Measurements from ENCODE around the gene ZP2. TPM values are rescaled to one million over a fixed set of nuclear protein-coding genes. Genes with fewer than 3 reads are reported as not detected.
"Not testable (repeated sequence)": the region's sequence is repeated elsewhere in the genome, so short reads cannot be mapped to it uniquely, and the experiment has no call there.

ZP2 gene
- polyA plus RNA-seq, 4 donors, result 0.13 to 0.53 (median 0.16) TPM; not detected in 1

GRCh38 chr16:21179126-21179982 lies 32.0 kb downstream of the ZP2 start:
- DNase-seq (ENCODE audit: low read depth in 4 of 4, low spot score in 3 of 4), result no peak

DNA sequence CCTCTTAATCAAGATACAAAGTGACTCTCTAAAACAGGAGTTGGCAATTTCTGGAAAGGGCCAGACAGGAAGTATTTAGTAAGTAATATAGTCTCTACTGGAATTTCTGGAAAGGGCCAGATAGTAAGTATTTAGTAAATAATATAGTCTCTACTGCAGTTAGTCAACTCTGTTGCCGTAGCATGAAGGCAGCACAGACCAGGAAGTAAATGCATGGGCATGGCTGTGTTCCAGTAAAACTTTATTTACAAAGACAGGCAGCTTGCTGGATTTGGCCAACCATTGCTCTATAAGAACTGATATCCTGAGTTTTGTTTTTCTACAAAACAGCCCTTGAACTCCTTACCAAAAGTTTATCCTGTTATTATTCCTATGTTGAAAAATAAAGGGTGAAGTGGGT lies 36.0 kb downstream of the ZP2 start:
- no peak for DNase-seq (ENCODE audit: low read depth in 4 of 4, low spot score in 3 of 4)

DNA sequence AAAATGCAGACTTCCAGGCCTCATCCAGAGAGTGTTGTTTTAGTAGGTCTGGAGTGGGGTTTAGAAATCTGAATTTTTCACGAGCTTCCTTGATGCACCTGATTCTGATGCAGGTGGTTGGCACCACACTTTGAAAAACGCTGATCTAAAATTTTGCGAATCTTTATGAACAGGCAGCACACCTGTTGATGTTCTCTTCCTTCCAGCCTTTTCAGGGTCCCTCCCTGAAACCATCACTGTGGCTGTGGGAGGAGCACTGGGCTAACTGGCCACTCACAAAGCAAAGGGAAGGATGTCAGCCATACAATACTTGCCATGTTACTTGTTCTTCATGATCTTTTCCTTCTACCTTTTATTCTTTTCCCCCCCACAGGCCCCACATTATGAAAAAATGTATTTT lies 38.7 kb downstream of the ZP2 start:
- no peak for DNase-seq (ENCODE audit: low read depth in 4 of 4, low spot score in 3 of 4)

- not testable (repeated sequence) for DNase-seq (ENCODE audit: low read depth in 4 of 4, low spot score in 3 of 4)
Observed at GRCh38 chr16:21170116-21170515, 41.3 kb downstream of the ZP2 start.

DNA sequence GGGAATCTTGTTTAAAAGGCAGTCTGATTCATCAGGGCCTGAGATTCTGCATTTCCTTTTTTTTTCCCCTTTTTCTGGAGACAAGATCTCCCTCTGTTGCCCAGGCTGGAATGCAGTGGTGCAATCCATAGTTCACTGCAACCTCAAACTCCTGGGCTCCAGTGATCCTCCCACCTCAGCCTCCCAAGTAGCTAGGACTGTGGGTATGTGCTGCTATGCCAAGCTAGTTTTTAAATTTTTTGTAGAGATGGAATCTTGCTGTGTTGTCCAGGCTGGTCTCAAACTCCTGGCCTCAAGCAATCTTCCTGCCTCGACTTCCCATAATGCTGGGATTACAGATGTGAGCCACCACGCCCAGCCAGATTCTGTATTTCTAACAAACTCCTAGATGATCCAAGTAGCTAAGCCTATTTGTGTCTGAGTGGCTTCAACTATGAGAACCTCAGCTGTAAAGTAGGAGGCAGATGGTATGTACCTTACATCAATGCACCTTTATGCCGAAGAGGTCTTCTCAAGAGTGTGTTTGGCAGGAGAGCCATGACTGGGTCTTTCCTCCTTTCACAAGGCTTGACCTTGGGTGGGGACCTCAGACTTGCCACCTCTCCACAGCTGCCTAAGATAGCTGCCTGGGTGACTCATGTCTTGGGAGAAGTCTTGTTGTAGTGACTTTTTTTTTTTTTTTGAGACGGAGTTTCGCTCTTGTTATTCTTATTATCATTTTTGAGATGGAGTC lies 42.0 kb downstream of the ZP2 start:
- DNase-seq (ENCODE audit: low read depth in 4 of 4, low spot score in 3 of 4), result no peak

DNA sequence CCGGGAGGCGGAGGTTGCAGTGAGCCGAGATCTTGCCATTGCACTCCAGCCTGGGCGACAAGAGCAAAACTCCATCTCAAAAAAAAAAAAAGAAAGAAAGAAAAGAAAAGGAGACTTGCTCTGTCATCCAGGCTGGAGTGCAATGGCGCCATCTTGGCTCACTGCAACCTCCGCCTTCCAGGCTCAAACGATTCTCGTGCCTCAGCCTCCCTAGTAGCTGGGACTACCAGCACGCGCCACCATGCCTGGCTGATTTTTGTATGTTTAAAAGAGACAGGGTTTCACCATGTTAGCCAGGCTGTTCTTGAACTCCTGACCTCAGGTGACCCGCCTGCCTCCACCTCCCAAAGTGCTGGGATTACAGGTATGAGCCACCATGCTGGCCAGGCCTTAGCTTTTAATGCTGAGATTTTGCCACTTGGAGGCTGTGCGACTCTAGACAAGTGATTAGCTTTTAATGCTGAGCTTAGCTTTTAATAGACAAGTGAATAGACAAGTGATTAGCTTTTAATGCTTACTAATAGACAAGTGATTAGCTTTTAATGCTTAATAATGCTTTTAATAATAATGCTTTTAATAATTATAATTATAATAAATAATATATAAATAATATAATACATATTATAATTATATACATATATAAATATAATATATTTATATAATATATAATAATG lies 43.3 kb downstream of the ZP2 start:
- DNase-seq (ENCODE audit: low read depth in 4 of 4, low spot score in 3 of 4), result no peak

- no peak for DNase-seq (ENCODE audit: low read depth in 4 of 4, low spot score in 3 of 4)
Observed at GRCh38 chr16:21167360-21167759, 44.0 kb downstream of the ZP2 start.

GRCh38 chr16:21166561-21166961 lies 44.8 kb downstream of the ZP2 start:
- DNase-seq (ENCODE audit: low read depth in 4 of 4, low spot score in 3 of 4), result no peak

DNA sequence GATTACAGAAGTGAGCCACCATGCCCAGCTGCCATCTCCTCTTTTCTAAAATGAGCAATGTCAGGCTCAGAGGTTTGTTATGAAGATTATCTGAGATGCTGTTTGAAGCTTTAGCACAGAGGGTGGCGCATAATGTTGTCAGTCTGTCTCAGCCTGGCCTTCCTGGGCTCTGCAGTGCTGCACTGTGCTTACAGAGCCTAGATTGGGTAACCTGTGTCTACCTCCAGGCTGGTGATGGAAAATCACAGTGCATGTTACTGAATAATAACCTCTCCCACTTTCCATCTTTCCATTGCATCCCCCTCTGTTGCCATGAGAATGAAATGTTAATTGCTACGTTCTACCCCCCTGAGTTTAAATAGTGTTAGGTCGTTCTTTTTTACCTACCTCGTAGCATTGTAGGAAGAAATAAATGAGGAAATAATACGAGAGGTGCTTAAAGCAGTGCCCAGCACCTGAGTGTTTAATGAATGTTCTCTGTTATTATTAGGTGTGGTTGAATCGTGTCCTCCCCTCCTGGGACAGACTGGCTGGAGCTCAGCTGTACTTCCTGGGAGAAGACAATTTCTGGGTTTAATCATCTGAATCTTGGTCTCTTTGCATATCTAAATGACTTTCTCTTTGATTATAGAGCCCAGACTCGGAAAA lies 46.7 kb downstream of the ZP2 start:
- DNase-seq (ENCODE audit: low read depth in 4 of 4, low spot score in 3 of 4), result no peak

DNA sequence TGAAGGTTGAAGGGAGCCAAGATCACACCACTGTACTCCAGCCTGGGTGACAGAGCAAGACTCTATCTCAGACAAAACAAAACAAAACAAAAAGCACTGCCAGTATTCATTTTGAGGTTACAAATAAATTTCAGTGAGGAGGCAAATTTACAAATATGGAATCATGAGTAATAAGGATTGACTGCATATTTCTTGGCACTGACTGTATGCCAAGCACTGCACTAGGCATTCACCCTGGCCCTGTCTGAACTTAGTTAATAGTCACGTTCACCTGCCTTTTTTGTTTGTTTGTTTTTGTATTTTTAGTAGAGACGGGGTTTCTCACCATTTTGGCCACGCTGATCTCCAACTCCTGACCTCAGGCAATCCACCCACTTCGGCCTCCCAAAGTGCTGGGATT lies 47.8 kb downstream of the ZP2 start:
- no peak for DNase-seq (ENCODE audit: low read depth in 4 of 4, low spot score in 3 of 4)

DNA sequence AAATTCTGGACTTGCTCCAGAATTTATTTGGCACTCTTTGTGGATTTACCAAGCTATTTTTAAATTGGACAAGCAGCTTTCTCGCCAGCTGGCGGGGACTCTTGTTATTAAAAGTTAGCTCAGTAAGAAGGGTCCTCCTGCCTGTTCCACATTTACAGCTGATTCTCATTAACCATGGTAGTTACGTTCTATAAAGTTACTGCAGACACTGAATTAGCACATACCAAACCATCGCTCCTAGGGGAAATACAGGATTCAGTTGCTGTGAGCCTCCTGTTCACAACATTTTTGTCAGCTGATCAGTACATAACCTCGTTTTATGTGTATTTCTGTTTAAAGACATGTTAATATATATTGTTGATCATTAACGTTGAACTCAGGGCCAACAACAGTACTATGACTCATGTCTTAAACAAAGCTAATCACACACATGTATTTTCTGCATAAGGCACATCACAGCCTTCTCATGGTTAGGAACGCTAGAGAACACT lies 48.7 kb downstream of the ZP2 start:
- DNase-seq (ENCODE audit: low read depth in 4 of 4, low spot score in 3 of 4), result no peak

DNA sequence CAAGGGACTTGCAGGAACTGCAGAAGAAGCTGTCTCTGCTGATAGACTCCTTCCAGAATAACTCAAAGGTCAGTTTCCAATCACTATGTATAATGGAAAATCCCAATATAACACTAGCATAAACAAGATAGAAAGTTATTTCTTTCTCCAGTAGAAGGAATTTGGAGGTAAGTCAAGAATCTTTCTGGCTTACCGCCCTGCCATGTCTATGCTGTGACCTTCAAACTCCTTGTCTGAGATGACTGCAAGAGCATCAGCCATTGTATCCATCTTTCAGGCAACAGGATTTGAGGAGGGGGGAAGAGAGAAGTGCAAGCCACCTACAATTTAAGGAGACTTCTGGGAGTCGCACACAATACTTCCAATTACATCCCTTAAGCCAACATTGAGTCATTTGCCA lies 50.2 kb downstream of the ZP2 start:
- DNase-seq (ENCODE audit: low read depth in 4 of 4, low spot score in 3 of 4), result no peak

DNA sequence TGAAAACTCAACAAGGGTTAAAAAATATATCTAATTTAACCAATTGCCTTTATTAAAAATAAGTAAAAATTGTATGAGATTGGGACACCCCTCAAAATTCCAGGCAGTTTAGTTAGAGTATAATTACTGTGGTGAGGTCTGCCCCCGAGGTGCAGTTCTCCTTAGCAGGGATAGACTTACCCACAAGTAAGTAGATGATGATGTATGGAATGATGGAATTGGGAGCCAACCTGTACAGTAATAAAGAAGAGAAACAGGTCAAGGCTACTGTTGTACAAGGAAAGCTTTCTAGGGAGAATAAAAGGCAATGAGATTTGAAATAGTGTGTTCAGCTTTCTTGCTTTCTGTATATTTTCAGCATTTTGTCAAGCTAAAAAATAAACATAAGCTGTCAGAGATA lies 51.1 kb downstream of the ZP2 start:
- DNase-seq (ENCODE audit: low read depth in 4 of 4, low spot score in 3 of 4), result no peak

GRCh38 chr16:21159281-21159951 lies 52.0 kb downstream of the ZP2 start:
- DNase-seq (ENCODE audit: low read depth in 4 of 4, low spot score in 3 of 4), result no peak

DNA sequence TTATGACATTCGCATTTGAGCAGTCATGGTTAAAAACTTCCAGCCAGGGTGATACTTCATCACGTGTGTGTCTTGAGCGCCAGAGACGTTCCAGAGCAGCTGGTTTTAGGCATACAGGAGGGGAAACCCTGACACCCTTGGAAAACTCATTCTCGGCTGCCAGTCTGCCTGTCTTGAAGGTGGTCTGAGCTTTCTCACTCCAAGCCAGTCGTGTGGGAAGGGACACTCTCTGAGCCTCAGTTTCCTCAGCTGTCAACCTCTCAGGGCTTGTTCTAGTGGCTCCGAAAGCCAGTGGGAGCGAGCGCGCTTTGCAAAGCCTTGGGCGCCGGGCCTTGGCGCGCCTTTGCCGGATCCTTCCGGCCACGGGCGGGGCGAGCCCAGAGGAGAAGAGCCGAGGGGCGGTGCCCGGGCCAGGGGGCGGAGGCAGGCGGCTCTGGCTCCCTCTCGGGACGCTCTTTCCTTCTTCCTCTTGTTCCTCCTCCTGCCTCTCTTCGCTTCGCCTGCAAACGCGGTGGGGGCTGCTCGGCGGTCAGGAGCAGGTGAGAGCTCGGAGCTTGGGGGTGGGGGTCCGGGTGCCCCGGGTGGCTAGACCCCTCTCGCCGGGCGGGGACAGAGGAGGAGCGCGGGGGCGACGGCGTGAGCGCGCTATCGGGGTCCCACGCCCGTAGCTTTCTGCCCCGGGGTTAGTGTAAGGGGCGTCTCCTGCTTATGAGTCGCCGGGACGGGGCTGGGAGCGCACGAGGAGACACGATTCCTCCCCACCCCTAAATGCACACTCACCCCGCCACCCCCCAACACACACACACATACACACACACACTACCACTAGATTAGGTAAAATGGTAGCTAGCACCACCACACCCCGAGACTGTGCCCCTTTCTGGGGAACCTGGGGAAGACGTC lies 52.9 kb downstream of the ZP2 start, which contains the start of gene LDAF1:
LDAF1 (plus strand) TSS at position 467 of the 903 bp plus-strand sequence. CDS start 2,509 bp downstream, outside the sequence.
- peak in 1 of 4 donors; percentile 62 for DNase-seq (ENCODE audit: low read depth in 4 of 4, low spot score in 3 of 4)

DNA sequence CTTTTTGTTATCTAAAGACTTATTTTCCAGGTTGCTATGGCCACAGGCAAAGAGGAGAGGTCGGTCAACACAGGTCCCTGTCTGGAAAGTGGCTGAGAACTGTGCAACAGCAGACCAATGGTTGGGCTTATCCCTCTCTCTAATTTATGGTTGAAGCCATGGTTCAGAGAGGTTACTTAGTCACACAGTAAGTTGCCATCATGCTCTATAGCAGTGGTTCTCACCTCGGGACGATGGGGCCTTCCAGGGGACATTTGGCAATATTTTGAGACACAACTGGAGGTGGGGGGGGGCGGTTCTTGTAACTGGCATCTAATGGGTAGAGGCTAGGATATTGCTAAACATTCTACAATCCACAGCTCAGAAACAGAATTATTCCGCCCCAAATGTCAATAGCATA lies 53.7 kb downstream of the ZP2 start:
- DNase-seq (ENCODE audit: low read depth in 4 of 4, low spot score in 3 of 4), result no peak

- no peak for DNase-seq (ENCODE audit: low read depth in 4 of 4, low spot score in 3 of 4)
Observed at GRCh38 chr16:21156767-21157467, 54.5 kb downstream of the ZP2 start.

GRCh38 chr16:21156011-21156410 lies 55.4 kb downstream of the ZP2 start:
- not testable (repeated sequence) for DNase-seq (ENCODE audit: low read depth in 4 of 4, low spot score in 3 of 4)

Measured in right renal pelvis (tissue), 4 donors.